Measurements from ENCODE around the gene BCAS3.

Gene BCAS3

DNA sequence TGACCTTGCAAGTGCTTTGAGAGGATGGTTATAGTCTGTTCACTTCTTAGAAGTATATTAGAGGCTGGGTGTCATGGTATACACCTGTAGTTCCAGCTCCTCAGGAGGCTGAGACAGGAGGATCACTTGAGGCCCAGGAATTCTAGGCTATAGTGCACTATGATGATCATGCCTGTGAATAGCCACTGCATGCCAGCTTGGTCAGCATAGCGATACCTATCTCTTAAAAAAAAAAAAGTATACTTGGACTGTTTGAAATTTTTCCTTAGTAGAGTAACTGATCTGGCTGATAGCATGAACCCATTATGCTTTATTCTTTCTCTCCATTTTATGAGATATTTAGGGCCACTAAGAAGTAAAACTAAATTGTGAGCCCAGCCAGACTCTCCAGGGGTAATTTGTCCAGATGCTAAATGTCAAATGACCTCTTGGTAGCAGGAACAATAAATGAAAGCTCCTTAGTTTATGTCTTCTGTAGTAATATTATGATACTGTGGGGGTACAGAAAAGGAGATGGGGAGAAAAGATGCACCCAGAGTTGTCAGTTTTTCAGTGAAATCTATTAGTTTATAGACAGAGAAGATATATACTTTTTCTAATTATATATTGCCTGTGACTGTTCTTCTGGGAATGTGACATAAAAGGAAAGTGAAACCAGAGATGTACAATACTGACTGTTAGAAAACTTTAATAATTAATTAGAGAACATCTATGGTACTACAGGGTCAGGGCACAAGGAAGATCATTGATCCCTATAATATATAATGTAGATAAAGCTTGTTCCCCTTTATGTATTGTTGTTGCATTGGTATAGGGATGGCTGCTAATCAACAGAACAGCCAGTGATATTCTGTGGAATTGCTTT, 386.7 kb downstream of the BCAS3 start:
- DNase-seq (ENCODE audit: low read depth, low spot score): no peak

DNA sequence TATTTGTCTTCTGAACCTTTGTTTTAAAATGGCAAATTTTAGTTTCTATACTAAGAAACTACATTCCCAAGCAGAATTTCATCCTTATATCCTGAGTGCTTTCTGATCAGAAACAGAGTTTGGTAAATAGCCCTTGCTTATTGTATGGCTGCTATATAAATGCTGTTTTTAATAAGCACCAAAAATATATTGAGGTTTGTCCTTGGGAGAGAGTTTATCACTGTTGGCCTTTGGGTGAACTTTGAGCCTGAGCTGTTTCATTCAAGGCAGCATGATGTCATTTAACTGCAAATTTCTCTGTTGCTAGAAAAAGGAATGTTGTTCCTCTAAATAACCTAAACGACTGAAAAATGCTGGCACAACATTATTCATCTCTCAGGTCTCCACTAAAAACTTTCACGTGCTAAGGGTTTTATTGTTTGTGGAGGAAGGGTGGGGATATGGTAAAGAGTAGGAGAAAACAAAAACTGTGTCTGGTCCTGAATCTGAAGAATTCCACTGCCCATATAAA, 387.7 kb downstream of the BCAS3 start:
- no peak for DNase-seq (ENCODE audit: low read depth, low spot score)

DNA sequence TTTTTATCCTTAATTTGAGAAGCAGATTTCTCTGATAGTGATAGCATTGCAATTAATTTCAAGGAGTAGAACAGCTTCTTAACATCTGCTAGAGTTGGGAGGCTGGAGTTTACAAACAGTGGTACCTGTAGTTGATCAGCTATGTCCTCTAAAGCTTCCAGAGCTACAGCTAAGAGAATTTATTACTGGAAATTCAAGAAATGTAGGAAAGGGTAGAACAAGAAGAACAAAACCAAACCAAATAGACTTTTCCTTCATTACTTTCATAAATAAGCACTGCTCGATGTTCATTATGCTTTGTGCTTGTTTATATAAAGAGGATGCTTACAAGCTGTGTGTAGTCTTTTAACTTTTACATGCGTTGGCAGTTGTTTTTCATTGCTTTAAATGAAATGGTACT, 388.4 kb downstream of the BCAS3 start:
- no peak for DNase-seq (ENCODE audit: low read depth, low spot score)

DNA sequence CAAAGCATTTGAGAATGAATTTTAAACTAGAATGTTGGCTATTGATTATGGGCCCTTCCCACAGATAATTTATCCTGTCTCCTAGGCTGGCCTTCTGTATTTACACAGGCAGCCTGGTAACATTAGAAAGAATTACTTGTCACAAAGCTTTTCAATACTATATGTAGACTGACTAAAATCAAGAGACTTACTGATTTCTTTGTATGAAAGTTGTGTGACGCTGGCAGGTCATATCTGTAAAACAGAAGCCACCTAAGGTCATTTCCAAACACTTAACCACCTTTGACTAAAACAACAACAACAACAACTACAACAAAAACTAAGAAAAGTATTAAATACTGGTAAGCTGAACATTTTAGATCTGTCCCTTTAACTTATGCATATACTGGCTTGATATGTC, 393.0 kb downstream of the BCAS3 start:
- no peak for DNase-seq (ENCODE audit: low read depth, low spot score)

DNA sequence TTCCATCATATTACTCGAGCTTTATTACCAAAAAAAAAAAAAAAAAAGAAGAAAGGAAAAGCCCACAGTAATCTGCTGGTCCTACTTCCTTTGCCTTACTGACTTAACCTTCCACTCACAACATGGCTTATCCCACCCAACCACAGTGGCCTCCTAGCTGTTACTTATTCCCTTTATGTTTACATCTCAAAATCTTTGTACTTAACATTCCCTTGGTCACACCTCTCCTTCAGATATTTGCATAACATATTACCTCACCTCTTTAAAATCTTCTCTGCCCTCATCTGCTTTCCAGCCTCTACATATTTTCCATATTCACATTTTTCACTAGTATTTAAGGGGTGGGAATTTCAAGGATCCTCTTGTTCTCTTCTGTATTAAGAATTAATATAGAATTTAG, 395.0 kb downstream of the BCAS3 start:
- no peak for DNase-seq (ENCODE audit: low read depth, low spot score)

DNA sequence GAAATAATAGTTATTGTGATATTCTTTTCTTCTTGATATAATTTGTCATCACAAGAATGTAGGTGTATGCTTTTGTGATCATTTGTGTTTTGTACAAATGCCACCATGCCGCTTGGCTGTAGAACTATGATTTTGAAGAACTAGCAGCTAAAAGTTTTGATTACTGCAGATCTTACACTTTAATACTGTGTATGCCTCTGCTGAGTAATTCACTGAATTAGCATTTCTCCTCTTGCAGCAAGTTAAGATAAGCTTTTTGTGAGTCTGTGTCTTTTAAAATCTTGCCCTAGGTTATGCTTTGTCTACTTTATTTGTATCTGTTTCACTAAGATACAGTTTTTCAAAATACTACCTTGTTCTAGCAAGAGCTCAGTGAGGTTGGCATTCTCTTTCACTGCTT, 395.5 kb downstream of the BCAS3 start:
- no peak for DNase-seq (ENCODE audit: low read depth, low spot score)

DNA sequence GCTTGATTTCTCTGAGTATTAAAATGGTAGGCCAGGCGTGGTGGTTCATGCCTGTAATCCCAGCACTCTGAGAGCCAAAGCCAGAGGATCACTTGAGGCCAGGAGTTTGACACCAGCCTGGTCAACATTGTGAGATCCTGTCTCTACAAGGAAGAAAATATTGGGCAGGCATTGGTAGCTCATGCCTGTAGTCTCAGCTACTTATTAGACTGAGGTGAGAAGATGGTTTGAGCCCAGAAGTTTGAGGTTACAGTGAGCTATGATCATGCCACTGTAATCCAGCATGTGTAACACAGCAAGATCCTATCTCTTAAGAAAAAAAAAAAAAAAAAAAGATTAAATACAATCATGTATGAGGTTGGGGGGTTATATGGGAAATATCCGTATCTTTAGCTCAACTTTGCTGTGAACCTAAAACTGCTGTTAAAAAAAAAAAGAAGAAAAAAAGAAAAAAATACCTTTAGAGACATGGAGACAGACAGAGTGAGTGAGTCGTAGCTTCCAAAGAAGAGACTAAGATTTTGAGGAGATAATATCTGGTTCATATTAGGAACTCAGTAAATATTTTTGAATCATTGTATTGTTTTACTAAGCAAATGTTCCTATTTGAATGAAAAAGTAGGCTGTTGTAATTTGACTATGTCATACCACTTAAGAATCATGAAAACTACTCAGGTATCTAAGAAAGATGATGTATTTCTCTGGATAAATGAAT, 396.3 kb downstream of the BCAS3 start:
- no peak for DNase-seq (ENCODE audit: low read depth, low spot score)

DNA sequence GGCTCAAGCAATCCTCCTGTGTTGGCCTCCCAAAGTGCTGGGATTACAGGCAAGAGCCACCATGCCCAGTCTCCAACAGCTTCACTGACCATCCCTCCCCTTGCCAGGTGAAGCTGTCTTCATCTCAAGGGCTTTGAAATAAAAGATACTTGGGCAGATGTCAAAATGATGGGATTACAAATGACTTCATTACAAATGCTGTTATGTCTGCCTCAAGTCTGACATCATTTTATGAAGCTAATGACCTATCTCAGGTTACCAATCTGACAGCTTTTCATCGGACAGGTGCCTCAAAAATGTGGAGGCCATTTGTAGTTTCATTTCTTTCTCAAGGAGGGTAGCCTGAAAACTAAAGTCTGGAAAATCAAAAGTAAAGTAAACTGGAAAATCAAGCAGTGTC, 398.3 kb downstream of the BCAS3 start:
- no peak for DNase-seq (ENCODE audit: low read depth, low spot score)

DNA sequence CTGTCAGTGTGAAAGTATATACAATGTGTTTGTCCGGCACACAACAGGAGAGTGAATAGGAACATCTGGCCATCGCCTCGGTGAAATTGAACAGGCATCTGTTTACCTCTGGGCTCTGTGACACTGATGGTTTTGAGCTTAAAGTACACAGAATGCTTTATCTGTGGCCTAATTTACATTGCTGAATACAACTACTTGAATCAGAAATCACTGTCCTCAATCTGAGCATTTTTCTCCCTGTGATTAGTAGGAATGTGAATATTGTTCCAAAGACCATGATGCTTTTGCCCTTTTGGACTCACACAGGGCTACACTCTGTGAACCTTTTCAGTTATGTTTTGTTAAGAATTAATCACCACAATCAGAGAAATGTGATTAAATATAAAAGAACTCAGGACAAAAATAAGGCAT, 399.0 kb downstream of the BCAS3 start:
- no peak for DNase-seq (ENCODE audit: low read depth, low spot score)

DNA sequence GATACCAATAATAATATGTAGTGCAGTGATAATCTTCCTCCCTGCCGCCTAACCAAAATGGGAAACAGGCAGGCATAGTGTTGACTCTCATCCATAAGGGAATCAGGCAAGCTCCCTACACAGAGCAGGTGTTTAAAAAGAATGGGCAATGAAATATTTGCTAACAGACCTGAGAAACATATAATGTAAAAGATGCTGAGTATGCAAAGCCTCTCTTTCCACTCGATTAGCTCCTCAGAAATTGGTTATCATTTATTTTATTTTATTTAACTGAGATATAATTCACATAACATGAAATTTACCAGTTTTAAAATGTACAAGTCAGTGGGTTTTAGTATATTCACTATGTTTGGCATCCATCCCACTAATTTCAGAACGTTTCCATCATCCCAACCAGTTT, 404.3 kb downstream of the BCAS3 start:
- no peak for DNase-seq (ENCODE audit: low read depth, low spot score)

DNA sequence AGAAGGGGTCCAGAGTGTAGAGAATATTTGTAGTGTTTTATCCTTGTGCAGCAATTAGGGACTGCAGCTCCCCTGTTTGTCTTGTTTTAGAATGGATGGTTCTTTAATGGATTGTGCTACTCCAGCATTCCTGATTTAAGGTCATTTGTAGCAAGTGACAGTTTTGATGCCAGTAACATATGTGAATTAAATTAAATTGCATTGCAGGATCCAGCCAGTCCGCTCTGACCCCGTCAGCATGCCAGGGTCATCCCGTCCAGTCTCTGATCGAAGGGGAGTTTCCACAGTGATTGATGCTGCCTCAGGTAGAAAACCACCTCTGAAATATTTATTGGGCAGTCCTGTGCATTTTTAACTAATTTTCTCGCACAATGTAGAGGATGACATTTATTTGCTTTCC, 406.6 kb downstream of the BCAS3 start:
- DNase-seq (ENCODE audit: low read depth, low spot score): no peak

DNA sequence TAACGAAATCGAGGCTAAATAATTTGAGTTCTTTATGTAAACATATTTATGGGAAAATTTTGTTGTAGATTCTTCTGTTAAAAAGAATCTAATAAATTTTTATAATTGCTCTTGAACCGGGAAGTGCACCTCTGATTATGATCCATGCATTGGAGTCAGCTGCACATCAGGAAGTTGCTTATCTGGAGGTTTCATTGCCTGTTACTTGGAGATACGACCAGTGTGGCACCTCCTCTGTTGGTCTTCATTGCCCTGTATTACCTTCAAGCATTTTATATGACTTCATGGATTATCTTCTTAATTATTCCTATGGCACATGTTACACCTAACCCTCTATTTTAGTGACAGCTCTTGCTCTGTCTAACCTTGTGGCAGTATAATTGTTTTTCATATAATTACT, 409.4 kb downstream of the BCAS3 start:
- no peak for DNase-seq (ENCODE audit: low read depth, low spot score)

DNA sequence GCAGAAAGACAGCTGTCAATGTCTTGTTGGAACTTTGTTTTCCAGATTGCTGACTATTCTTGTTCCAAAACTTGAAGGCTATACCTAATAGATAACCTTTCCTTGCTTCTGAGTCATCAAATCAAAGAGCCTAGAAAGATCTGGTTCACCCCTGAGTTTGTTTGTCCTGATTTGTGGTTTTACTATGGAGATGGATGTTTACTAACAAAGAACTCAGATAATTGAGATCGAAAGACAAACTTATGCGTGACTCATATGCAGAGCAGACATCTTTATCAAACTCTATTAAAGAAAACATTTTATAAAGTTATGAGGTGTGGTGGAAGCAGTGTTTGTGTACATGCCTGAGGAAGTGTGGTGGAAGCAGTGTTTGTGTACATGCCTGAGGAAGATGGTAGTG, 410.9 kb downstream of the BCAS3 start:
- no peak for DNase-seq (ENCODE audit: low read depth, low spot score)

DNA sequence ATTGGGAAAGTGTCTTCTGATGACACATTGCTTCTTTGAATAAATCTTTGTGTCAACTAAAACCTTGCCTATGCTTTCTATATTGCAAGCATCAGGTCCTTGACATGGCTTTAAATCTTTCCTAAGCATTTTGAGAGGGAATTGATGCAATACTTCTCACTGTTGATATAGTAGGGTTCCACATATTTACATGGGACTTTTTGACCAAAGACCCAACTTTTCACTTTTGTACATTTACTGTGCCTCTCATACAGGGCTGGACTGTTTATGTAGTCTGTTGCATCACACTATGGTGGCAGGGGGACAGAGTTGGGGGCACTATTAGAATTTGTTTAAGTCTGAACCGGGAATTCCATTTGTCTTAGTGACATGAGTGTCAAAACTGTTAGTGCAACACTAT, 413.4 kb downstream of the BCAS3 start:
- DNase-seq (ENCODE audit: low read depth, low spot score): no peak

DNA sequence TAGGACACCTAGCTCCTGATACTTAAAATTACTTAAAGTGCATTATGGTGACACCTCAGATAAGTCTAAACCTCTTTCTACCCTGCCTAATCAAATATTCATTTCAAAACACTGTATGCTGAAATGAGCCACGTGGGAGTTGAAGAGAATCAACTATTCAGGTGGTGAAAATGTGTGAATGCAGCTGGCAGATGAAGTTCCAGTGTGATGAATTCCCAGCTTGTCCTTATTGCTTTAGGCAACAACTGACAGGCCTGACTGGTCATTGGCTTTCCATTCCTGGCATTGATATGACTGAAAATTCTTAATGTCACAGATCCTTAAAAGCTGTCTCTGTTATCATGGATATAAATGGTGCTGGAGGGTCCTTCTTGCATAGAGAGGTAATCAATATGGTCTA, 420.1 kb downstream of the BCAS3 start:
- no peak for DNase-seq (ENCODE audit: low read depth, low spot score)

DNA sequence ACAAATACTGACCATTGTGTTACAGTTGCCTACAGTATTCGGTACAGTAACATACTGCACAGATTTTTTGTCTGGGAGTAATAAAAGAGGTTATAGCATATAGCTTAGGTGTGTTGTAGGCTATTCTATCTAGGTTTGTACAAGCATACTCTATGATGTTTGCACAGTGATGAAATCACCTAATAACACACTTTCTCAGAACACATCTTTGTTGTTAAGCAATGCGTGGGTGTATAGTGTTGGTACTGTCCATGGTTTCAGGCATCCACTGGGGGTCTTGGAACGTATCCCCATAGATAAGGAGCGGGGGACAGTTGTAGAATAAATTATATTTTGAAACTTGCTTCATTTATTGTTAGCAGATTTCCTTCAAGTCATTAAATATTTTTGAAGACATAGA, 428.7 kb downstream of the BCAS3 start:
- no peak for DNase-seq (ENCODE audit: low read depth, low spot score)

DNA sequence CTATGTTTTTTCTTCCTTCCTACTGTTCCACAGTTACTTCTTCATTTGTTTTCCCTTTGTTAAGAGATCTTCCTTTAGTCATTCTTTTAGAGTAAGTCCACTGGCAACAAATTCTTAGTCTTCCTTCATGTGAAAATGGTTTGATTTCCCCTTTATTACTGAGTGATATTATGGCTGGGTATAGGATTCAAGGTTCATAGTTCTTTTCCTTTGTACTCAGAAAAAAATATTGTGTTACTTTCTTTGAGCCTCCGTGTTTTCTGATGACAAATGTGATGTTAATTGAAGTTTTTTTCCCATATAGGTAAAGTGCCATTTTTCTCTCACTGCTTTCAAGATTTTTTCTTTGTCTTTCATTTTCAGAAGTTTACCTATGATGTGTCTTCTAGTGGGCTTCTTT, 438.9 kb downstream of the BCAS3 start:
- no peak for DNase-seq (ENCODE audit: low read depth, low spot score)

DNA sequence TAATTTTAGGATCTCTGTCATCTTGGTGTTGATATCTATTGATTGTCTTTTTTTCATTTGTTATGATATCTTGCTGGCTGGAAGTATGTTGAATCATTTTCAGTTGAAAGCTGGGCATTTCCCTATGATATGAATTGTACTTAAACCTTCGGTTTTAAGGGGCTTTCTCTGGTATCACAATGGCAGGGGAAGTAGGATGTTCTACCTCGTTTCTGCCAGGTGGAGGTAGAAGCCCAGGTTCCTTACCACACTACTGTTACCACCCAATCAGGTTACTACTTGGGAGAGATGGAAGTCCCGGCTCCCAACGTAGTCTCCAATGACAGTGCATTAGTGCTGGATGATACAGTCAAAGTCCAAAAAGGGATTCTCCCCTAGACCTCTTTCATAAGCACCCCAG, 440.3 kb downstream of the BCAS3 start:
- DNase-seq (ENCODE audit: low read depth, low spot score): no peak

DNA sequence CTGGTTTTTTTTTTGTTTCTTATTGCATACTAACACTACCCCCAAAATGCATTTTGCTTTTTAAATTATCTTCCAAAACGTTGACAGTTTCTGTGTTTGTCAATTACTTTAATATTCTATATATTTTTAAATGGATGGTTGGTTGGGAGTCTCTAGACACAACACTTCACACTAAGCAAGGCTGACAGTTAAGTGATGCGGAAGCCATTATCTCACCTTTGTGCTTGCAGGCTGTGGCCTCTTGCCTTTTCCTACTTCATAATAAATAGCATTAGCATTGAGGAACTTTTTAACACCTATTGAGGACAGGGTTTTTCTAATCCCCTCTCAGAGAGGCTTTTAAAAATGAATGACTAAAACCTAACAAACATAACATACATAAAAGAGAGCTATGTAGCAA, 441.2 kb downstream of the BCAS3 start:
- DNase-seq (ENCODE audit: low read depth, low spot score): no peak

DNA sequence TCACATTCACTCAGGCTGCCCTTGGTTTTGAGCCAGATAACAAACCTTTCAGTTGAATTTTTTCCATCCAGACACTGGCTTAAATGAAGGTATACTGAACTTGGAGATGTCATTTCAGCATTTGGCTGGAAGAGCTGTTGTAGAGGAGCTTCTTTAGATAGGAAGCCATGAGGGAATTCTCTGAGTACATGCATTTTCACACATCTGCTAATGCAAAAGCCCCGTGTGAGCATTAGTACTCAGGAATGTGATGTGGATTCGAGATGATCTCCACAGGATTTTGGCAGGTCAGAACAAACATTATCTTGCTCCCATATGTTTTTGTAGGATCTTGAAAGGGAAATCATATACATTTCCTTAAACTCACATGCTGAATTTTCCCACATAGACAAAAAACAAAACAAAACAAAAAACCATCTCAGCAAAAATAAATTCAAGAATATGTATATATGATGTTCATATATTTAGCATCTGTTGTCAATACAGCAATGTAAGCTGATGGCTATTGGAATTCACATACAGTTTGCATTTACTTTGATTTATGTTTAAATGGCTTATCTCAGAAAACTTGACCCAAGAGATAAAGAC, 444.8 kb downstream of the BCAS3 start:
- no peak for DNase-seq (ENCODE audit: low read depth, low spot score)

DNA sequence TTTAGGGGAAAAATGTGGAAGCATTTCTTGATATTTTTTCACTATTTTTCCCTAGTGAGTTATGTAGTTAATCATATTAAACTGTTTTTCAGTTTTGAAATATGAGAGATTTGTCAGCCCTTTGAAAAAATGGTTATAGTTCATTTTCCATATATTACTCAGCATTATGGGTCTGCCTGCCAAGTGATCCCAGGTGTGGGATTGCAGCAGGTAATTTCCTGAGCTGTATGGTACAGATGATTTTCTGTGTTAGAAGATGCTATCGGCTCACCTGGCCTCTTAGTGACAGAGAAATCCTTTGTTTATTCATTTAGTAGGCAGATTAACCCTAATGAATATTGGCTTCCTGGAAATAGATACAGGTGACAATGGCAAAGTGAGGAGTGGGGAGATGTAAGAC, 446.9 kb downstream of the BCAS3 start:
- DNase-seq (ENCODE audit: low read depth, low spot score): no peak

DNA sequence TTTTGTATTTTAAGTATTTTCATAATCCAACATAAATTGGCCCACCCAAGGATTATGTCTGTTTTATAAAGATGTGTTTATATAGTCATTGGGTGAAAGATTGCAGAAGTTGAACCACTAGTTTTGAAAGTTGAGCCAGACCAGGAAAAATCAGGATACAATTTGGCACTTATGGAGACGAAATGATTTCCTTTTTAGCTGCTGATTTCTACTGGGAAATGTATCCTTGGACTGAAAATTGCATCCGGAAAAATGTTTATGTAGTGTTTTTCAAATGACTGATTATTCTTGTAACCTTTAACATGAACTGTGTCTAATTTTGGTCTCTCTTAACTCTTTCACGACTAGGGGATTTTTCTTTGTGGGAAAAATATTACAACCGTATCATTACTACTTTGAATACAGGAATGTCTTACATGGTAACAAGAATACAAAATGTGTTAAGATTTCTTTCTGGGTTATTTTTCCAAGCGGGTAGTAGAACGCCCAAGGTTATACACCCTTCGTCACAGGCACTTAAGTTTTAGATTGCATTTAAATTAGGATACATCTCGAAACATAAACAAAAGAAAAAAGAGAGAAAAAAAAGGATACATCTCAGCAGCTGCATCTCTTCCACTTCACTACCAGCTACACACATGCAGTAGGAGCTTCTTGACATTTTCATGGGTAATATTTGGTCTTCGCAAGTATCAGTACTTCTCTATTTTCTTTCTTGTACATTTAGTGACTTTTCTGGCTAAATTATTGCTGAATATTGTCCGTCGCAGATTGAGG, 449.0 kb downstream of the BCAS3 start:
- no peak for DNase-seq (ENCODE audit: low read depth, low spot score)

All from activated naive CD8-positive, alpha-beta T cell treated with anti-CD3 and anti-CD28 coated beads, Interleukin-2, amount 50 U/mL, for 16 hours (primary cell).